Calu3 (cell line): ENCODE measurements around the gene NECTIN4. TPM values are rescaled to one million over a fixed set of nuclear protein-coding genes. Genes with fewer than 3 reads are reported as not detected.

Experiments
- BruUV-seq: library from RNA; stranded (reverse); fragments of 400-500 nt; replicated peaks from 2 replicates; lab custom pipeline; 2021; lab: Mats Ljungman, UMichigan
- CTCF ChIA-PET: fragments of 300-600 bp; sonication (Branson Sonifier 250); formaldehyde crosslinking; loops from one replicate; lab custom pipeline; 2022; ENCODE audit warnings: antibody characterized with exemption; lab: Charles Lee
- DNase-seq: peaks from one replicate; pipeline ENCODE4 v3.0.0; 2022
- H3K27ac Mint-ChIP-seq: one replicate; pipeline ENCODE4 v1.8.0; 2022; ENCODE audit warnings: mixed read lengths; ENCODE audit not compliant: unreplicated experiment
- H3K27me3 Mint-ChIP-seq: one replicate; pipeline ENCODE4 v1.8.0; 2022; ENCODE audit warnings: mixed read lengths; ENCODE audit not compliant: unreplicated experiment
- H3K36me3 Mint-ChIP-seq: one replicate; pipeline ENCODE4 v1.8.0; 2022; ENCODE audit warnings: mild to moderate bottlenecking, moderate library complexity, mixed read lengths; ENCODE audit not compliant: insufficient read depth, unreplicated experiment
- H3K4me1 Mint-ChIP-seq: one replicate; pipeline ENCODE4 v1.8.0; 2022; ENCODE audit warnings: mild to moderate bottlenecking, low read depth, mixed read lengths; ENCODE audit not compliant: unreplicated experiment
- H3K4me3 Mint-ChIP-seq: one replicate; pipeline ENCODE4 v1.8.0; 2022; ENCODE audit warnings: mild to moderate bottlenecking, low read depth, moderate library complexity, mixed read lengths; ENCODE audit not compliant: unreplicated experiment
- H3K9me3 Mint-ChIP-seq: one replicate; pipeline ENCODE4 v1.8.0; 2022; ENCODE audit warnings: low read depth, mixed read lengths; ENCODE audit not compliant: unreplicated experiment
- intact Hi-C: fragments of 100-400 bp; cut with micrococcal nuclease; formaldehyde crosslinking; loops from one replicate; pipeline ENCODE4 v1.10.0; 2022; ENCODE audit not compliant: unreplicated experiment
- total RNA-seq: library from RNA; stranded (reverse); gene quantifications from 2 replicates; pipeline ENCODE4 v1.2.3, GENCODE V29; 2022
- TF ChIP-seq, protein P1 (sequence below): fragments of 200-600 bp; IDR thresholded peaks from one replicate; pipeline ENCODE4 v1.8.0; 2022; ENCODE audit warnings: antibody characterized with exemption; ENCODE audit not compliant: unreplicated experiment

Gene NECTIN4
- total RNA-seq, 1 experiment from 2014 or later: 24.9 TPM

DNA sequence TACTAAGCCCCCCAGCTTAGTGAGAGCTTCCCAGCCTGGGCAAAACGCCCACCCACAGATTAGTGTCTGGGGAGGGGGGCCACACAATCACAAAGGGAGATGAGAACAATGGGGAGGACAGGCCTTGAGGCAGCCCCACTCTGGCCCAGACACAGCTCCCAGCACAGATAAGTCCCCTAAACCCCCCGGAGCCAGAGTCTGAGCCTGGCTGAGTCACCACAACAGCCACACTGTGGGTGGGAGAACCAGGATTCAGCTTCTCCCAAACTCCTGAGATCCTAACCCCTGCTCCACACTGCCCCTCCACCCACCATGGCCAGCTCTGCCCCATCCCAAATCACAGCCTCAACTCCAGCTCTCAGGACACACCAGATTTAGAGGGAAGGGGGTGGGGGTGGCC is 4.2 kb downstream of the NECTIN4 start:
- CTCF ChIA-PET: interaction anchor here (1.0 to 2.2 kb wide), 2 partner anchors 12 to 32 kb away, joined by 8 to 10 read pairs; partner anchors contain the start of genes NIT1 and PFDN2

DNA sequence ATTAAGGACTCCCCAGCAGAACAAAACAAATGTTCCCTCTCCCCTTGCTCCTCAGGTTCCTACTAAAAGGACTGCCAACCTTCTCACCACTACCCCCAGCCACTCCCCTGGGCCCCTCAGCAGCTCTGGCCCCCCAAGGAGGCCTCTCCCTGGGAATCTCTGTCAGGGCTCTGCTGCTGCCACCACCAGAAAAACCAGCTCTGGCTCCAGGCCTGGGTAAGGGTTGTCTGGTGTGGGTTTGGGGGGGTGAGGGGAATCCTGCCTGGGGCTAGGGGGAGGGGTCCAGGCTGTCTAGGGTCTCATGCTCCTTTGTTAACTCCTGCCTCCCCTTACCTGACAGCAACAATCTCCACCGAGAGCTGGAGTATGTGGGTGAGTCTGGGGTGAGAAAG is 4.8 kb downstream of the NECTIN4 start:
- peak overlapping the region; percentile 77 for H3K4me3 Mint-ChIP-seq
- CTCF ChIA-PET: interaction anchor here (1.1 kb wide), 2 partner anchors 13 kb away, joined by 3 to 4 read pairs; partner anchors contain the start of gene KLHDC9
- TF ChIP-seq, protein P1, sequence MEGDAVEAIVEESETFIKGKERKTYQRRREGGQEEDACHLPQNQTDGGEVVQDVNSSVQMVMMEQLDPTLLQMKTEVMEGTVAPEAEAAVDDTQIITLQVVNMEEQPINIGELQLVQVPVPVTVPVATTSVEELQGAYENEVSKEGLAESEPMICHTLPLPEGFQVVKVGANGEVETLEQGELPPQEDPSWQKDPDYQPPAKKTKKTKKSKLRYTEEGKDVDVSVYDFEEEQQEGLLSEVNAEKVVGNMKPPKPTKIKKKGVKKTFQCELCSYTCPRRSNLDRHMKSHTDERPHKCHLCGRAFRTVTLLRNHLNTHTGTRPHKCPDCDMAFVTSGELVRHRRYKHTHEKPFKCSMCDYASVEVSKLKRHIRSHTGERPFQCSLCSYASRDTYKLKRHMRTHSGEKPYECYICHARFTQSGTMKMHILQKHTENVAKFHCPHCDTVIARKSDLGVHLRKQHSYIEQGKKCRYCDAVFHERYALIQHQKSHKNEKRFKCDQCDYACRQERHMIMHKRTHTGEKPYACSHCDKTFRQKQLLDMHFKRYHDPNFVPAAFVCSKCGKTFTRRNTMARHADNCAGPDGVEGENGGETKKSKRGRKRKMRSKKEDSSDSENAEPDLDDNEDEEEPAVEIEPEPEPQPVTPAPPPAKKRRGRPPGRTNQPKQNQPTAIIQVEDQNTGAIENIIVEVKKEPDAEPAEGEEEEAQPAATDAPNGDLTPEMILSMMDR: no peak

More for the DNA sequence above, 4.2 kb downstream of the NECTIN4 start:
- no peaks in the 10 kb centered on the region for H3K9me3 Mint-ChIP-seq
- no TSS peak for BruUV-seq
- H3K27me3 Mint-ChIP-seq: no peaks in the 10 kb centered on the region
- peaks cover 80% of the 10 kb centered on the region for H3K36me3 Mint-ChIP-seq
- DNase-seq: no peak
- peaks cover 100% of the 10 kb centered on the region for H3K4me1 Mint-ChIP-seq
- peak overlapping the region; percentile 77 for H3K4me3 Mint-ChIP-seq
- intact Hi-C loops: no loop called here
- H3K27ac Mint-ChIP-seq: peak overlapping the region; percentile 25
- TF ChIP-seq, protein P1: no peak

DNA sequence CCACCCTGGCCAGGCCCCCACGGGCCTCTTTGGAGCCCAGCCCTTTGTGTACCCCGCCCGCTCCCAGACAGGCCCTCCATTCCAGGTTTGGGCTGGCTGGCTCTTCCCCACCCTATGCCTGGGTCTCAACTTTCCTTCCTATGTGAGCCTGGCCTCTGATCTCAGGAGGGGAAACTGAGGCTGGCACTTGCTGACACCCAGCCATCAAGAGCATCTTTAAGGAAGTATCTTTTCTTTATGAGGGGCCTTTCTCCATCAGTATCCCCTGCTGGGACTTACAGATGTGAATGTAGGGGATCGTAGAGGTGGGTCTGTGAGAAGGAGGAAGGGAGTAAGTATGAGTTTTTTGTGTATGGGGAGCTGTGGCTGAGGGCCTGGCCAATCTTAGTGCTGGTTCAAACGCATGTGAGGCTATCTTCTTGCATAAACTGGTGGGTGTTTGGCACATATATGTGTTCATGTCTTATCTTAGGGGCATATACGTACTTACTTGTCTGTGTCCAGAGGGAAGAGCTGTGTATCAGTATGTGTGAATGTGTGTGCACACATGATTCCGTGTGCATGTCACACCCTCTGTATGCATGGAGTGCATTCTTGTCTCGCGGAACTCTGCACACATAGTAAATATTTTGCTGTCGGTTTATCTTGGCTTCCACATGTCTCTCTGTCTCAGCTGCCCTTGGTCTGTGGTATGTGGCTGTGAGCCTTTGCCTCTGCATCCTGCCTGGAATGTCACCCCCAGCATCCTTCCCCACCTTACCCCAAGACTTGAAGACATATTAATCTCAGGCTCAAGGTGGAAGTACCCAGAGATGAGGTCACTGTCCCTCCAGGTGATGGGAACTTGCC is 5.4 kb downstream of the NECTIN4 start:
- no peak for DNase-seq
- H3K4me3 Mint-ChIP-seq: peak overlapping the region; percentile 77
- intact Hi-C loops: loop anchor here (2.0 to 5.0 kb wide), 2 partner anchors 13 to 37 kb away; partner anchors contain the start of gene USF1
- peaks cover 82% of the 10 kb centered on the region for H3K36me3 Mint-ChIP-seq
- H3K27ac Mint-ChIP-seq: peak overlapping the region; percentile 25
- TSS peak; percentile 67 for BruUV-seq
- H3K27me3 Mint-ChIP-seq: no peaks in the 10 kb centered on the region
- TF ChIP-seq, protein P1: no peak
- CTCF ChIA-PET: interaction anchor here (1.1 to 2.0 kb wide), 5 partner anchors 9 to 86 kb away, joined by 3 to 5 read pairs (median 4); partner anchors contain the start of gene KLHDC9
- H3K9me3 Mint-ChIP-seq: no peaks in the 10 kb centered on the region
- peaks cover 93% of the 10 kb centered on the region for H3K4me1 Mint-ChIP-seq

More for the DNA sequence above, 4.8 kb downstream of the NECTIN4 start:
- Mint-ChIP-seq H3K9me3 (no peaks in the 10 kb centered on the region), H3K27ac (peak overlapping the region; percentile 25), H3K36me3 (peaks cover 82% of the 10 kb centered on the region), H3K4me1 (peaks cover 99% of the 10 kb centered on the region), H3K27me3 (no peaks in the 10 kb centered on the region)
- intact Hi-C loops: loop anchor here (5.0 kb wide), 1 partner anchor 37 kb away; the partner anchor contains the start of gene USF1
- no peak for DNase-seq
- no TSS peak for BruUV-seq

DNA sequence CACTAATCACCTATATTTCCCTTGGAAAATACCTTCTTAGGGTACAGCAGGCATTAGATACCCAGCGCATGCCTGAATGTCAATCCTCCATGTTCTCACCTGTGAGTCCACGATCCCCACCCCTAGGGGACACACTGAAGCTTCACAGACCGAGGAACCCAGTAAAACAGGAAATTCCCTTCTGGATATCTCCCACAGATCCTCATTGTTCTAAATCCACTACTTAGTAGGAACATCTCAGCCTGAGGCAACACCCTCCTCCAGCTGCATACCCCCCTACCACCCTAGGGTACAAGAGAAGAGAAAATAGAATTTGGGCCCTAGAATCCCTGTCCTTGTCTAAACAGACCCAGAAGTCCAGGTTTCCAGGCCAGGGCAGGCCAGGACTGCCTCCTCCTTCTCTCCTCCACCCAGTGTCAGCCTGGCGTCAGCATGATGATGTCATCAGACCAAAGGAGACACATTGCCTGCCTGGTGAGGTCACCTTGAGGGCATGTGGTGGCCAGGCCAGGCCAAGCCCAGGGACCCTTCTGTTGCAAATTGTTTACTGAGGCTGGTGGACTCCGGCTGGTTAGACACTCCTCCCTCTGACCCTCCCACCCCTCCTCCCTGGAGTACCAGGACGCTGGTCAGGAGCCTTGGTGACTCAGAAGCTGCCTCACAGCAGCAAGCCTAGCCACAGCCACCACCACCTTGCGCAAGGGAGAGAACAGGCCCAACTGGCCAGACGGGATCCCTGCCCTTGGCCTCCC is 6.2 kb downstream of the NECTIN4 start:
- Mint-ChIP-seq H3K27ac (peak overlapping the region; percentile 25), H3K4me3 (peak overlapping the region; percentile 77), H3K27me3 (no peaks in the 10 kb centered on the region), H3K36me3 (peaks cover 76% of the 10 kb centered on the region), H3K4me1 (peaks cover 85% of the 10 kb centered on the region), H3K9me3 (no peaks in the 10 kb centered on the region)
- BruUV-seq: no TSS peak
- TF ChIP-seq, protein P1: no peak
- intact Hi-C loops: loop anchor here (2.0 to 5.0 kb wide), 2 partner anchors 14 to 36 kb away; partner anchors contain the start of gene USF1
- CTCF ChIA-PET: interaction anchor here (0.7 to 2.0 kb wide), 5 partner anchors 10 to 85 kb away, joined by 3 to 5 read pairs (median 4); partner anchors contain the start of gene USF1
- peak; percentile 99 for DNase-seq
